GM19328 (cell line): ENCODE data around the gene CCDC12.
A peak's percentile ranks its signal among the peaks of the same experiment; 100 is the strongest.

ENCODE experiments used
- ATAC-seq: cut with Tn5 transposase; IDR thresholded peaks from one replicate; pipeline ENCODE4 v1.9.1; 2021; ENCODE audit warnings: mild to moderate bottlenecking, moderate library complexity; ENCODE audit not compliant: unreplicated experiment

Gene CCDC12

DNA sequence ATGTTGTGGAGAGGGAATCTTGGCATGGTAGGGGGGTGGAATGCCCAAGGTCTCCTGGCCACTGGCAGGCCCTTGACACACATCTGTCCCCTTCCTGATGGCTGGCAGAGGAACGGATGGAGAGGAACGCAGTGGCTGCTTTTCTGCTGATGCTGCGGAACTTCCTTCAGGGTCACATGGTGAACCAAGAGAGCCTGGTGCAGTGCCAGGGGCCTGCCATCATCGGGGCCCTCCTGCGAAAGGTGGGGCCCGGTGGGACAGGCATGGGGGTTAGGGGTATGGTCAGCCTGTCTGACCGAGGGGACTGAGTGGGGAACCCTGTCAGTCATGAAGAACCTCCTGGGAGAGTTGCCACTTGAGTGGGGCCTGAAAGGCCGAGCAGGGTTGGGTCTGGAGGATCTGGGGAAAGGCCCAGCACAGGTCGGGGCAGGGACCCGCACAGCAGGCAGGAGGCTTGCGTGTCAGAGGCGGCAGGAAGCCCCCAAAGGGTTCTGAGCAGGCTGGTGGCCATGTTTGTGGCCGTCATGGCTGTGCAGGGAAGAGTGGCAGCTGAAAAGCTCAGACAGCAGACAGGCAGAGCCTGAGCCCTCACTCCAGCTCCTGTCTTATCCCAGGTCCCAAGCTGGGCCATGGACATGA lies 21.0 kb upstream of the CCDC12 start:
- ATAC-seq = no peak

DNA sequence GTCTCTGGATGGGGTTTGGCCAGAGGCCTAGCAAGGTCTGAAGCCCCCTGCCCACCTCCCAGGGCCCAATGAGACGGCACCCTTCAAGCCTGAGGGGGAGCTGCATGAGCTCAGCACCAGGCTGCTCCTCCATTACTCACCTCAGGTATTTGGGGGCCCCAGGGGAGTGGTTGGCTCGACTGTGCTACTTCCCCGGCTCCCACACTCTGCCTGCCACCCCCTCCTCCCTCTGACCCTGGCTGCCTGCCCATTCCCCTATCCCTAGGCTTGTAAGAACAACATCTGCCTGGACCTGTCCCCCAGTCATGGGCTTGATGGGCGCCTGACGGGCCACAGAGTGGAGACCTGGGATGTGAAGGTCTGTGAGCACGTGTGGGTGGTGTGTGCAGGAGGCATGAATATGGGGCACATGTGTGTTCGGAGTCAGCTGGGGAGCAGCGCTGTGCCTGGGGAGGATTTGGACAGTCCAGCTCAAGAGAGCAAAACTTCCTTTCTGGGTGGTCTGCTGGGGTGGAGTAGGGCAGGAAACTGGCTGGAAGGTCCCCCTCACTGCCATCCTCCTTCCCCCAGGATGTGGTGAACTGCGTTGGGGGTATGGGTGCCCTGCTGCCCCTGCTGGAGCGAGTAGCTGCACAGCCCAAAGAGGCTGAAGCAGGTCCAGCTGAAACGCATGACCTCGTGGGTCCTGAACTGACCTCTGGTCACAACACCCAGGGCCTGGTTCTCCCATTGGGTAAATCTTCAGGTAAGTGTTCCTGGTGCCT lies 20.3 kb upstream of the CCDC12 start:
- no peak for ATAC-seq

DNA sequence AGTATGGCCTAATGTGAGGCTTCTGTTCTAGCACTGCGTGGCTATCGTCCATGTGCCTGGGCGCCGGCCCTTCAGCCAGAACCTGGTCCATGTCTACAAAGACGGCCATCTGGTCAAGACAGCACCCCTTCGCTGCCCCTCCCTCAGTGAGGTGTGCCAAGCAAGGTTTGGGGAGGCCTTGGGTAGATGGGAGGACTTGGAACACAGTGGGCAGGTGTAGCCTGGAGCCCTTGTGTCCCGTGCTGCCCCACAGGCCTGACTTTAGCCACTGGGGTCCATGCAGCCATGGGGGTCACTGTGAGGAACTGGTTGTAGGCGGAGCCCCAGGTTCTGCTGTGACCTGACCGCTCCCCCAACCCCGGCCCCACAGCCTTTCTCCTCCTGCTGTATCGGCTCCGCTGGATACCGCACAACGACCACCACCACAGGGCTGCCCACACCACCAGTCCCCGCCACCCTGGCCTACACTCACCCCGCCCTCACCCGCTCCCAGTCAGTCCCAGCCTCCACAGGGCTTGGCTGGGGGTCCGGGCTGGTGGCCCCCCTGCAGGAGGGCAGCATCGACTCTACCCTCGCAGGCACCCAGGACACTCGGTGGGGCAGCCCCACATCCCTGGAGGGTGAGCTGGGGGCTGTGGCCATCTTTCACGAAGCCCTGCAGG lies 19.5 kb upstream of the CCDC12 start:
- ATAC-seq = no peak

DNA sequence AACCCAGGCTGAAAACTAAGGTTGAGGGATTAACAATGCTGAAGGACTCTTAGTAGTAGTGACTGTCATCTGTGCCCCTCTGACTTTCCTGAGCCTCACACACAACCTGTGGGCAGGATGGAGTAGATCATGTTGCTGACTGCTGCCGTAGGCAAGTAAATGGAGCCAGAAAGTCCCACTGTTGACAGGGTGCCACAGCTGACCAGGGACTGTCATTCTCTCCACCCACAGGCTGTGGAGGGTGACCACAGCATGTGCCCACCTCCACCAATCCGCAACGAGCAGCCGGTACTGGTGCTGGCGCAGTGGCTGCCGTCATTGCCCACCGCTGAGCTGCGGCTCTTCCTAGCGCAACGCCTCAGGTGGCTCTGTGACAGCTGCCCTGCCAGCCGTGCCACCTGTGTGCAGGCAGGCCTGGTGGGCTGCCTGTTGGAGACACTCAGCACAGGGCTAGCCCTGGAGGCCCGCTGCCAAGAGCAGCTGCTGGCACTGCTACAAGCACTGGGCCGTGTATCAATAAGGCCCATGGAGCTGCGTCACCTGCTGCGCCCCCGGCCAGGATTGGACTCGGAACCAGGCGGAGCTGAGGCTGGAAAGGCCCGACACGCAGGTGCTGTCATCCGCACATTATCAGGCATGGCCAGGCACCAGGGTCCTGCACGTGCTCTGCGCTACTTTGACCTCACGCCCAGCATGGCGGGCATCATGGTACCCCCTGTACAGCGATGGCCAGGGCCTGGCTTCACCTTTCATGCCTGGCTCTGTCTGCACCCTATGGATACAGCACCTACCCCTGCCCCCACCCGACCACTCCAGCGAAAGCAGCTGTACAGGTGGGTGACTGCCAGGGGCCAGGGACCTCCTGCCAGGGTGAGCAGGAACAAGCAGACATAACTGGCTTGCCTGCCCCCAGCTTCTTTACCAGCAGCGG lies 18.5 kb upstream of the CCDC12 start:
- no peak for ATAC-seq

DNA sequence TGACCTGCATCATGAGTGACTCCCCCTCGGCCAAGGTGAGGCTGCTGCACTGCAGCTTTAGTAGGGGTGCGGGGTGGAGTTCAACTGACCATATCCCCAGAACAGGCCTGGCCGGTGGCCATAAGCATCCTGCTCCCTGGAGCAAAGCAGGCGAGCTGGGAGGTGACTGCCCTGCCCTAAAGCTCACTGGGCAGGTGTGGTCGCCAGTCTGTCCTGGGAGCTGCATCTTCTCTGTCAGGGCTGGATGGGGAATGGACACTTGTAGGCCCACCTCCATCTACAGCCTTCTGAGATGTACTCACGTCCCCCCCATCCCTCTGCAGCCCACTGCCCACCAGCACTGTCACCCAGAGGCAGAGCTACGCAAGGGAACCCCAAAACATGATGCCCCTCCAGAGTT lies 17.4 kb upstream of the CCDC12 start:
- no peak for ATAC-seq

DNA sequence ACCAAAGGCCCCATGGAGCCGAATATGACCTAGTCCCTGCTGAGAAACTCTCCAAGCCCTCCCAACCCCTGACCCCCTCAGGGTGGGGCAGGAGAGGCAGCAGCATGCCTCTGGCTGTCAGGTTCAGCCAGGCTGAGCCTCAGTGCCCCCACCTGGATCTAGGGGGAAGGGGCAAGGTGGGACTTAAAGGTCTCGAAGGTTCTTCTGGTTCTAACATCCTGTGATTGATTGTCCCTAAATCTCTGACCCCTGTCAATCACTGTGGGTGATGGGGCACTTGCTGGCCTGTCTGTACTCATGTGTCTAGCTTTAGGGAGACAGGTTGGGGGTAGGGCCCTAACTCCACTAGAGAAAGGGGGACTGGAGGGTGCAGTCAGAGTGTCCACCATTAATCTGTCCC lies 16.7 kb upstream of the CCDC12 start:
- no peak for ATAC-seq

DNA sequence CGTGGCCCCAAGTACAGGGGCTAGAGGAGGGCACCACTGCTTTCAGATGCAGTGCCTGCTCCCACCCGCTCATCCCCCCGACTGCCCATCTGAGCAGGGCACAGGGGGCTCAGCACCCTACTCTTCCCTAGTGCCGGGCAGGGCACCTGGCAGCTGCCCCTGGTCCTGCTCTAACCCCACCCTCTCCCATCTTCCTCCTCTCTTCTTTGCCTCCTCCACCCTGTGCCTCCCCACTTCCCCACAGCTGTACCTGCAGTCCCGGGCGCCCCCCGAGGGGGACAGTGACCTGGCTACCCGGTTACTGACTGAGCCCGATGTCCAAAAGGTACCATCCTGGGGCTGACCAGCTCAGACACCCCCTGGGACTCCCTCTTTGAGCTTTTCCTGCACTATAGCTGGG lies 15.7 kb upstream of the CCDC12 start:
- ATAC-seq = no peak

DNA sequence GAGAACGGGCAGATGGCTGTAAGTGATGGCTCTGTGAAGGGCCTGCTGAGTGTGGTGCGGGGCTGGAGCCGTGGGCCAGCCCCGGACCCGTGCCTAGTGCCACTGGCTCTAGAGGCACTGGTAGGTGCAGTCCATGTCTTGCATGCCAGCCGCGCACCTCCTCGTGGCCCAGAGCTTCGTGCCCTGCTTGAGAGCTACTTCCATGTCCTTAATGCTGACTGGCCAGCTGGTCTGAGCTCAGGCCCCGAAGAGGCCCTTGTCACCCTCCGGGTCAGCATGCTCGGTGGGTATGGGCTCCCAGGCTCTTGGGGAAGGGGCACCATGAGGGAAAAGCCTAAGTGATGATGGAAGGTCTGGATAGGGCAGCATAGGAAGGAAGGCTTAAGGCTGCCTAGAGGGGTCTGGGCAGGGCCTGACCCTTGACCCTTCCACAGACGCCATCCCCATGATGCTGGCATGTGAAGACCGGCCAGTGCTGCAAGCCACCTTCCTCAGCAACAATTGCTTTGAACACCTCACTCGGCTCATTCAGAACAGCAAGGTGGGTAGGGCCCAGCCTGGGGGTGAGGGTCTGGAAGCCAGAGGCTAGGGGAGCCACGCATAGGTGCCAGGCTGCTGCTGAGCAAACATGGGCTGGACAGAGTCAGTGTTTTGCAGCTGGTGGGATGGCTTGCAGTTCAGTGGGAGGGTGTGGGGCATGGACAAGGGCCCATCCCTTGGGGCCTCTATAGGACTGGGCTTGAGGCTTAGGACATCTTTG lies 15.0 kb upstream of the CCDC12 start:
- no peak for ATAC-seq

DNA sequence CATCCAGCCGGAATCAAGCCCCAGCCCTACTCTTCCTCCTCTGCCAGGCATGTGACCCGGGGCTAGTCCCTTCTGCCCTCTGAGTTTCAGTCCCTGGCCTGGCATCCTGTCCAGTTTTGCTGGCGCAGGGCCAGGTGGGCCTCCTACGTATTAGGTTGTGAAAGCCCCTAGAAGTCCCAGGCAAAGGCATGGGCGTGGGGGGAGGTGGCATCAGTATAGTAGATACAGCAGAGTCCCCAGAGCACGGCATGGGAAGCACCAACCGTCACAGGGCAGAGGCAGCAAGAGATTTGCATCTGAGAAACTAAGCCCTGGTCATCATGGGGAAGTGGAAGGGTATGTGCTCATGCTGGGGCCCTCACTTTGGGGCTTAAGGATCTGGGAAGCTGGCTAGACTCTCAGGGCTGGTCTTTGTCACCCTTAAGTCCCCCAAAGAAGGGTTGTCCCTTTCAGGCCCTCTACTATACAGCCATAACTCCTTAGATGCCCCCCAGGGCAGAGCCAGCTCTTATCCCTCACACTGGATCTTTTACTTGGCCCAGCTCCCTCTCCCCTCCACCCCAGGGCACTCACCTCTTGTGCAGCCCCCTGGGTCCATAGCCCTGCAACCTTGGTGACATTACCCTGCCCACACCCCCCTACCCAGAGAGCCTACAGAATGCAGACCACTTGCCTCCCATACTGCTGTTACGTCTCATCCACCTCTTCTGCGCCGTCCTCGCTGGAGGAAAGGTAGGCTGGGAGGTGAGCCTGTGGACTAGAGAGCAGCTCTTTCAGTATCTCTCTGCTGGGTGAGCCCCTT lies 14.2 kb upstream of the CCDC12 start:
- ATAC-seq = no peak

DNA sequence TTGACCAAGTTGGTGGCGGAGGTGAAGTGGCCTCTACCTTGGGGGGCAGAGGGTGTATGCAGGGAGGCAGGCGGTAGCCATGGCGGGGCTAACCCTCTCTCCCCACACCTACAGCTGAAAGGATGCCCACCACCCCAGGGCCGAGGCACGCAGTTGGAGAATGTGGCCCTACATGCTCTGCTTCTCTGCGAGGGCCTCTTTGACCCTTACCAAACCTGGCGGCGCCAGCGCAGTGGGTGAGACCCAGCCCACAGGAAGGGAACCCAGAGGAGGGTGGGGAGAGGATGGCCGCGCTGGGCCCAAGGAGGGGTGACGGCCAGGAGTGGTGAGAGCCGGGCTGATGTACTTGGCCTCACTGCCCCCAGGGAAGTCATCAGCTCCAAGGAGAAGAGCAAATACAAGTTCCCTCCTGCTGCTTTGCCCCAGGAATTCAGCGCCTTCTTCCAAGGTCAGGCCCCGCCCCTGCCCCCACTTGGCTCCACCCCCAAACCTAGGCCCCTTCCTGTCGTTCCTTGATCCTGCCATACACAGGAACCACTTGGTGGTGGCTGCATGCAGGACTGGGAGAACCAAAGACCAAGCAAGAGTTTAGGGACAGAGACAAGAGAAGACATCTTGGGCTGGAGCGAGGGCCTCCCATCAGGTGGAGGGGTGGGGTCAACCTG lies 12.7 kb upstream of the CCDC12 start:
- ATAC-seq = no peak

DNA sequence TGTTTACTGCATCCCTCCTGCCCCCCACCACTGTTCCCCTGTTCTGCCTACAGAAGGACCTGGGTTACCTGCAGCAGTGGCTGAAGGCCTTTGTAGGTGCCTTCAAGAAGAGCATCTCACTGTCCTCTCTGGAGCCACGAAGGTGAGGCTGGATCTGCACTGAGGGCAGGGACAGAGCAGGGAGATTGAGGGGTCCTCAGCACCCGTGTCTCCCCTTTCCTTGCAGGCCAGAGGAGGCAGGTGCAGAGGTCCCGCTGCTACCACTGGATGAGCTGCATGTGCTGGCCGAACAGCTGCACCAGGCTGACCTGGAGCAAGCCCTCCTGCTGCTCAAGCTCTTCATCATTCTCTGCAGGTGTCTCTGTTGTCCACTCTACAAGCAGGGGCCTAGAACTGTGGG lies 12.1 kb upstream of the CCDC12 start:
- no peak for ATAC-seq

DNA sequence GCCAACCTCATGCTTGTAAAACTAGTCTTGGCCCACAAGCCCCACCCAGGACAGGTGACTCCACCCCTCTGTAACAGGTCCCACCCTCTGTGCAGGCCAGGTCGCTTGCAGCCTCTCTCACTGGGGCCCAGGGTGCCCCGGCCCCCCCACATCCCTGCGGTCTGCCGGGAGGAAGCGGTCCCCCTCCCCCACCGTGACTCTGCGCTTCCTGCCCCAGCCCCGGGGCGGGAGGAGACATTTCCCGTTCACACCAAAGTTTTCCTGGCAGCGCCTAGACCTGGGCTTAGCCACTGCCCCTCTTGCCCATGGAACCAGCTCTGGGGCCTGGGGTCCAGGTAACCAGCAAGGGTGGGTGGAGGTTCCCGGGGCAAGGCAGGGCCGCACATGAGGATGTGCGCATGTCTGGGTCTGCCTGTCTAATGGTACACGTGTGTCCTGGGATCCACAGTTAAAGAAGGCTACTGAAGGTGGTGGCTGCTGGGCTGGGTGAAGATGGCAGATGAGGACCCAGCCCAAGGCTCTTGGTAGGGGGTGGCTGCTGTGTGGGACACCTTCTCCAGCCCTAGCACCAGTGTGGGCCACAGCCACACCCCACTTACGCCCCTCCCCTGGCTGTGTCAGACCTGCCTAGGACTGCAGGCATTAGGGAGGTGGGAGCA lies 11.3 kb upstream of the CCDC12 start:
- ATAC-seq = peak; percentile 57

DNA sequence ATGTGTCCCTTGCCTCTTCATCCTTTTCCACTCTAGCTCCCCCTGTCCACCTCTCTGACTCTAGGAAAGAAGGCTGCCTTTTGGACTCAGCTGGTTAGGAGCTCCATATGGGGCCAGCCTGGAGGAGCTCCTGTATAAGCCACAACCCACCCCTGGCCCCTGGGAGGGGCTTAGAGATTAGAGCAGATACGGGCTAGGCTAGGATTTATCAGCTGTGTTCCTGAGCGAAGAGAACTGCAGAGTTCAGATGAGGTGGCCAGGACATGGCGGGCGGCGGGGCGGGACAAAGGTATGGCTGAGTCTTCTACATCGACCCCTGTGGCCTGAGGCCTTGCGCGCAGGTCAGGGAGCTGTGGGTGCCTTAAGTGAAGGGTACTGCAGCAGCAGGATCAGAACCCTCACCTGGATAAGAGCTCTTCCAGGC lies 10.8 kb upstream of the CCDC12 start:
- ATAC-seq = peak; percentile 8

DNA sequence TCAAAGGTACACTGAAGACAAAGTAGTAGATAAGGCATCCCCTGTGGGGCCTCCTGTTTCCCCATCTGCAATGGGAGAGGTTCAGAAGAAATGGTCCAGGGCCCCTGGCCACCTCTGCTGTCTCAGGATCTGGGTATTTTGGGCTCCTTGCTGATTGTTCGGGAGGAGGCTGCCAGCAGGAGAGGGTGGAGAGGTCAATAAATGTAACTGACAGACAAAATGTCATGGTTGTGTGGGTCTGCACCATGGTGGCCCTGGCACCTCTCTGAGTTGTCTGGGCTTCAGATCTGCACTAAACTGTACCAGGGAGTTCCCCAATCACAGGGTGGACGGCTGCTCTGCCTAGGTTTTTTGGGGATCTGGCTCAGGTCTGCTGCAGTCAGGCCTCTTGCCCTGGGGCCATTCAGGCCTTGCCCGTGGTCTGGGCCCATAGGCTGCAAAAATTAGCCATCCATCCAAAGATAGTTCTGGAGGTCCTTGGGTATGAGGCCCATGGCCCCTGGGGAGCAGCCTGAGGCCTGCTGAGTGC lies 10.3 kb upstream of the CCDC12 start:
- ATAC-seq = no peak

DNA sequence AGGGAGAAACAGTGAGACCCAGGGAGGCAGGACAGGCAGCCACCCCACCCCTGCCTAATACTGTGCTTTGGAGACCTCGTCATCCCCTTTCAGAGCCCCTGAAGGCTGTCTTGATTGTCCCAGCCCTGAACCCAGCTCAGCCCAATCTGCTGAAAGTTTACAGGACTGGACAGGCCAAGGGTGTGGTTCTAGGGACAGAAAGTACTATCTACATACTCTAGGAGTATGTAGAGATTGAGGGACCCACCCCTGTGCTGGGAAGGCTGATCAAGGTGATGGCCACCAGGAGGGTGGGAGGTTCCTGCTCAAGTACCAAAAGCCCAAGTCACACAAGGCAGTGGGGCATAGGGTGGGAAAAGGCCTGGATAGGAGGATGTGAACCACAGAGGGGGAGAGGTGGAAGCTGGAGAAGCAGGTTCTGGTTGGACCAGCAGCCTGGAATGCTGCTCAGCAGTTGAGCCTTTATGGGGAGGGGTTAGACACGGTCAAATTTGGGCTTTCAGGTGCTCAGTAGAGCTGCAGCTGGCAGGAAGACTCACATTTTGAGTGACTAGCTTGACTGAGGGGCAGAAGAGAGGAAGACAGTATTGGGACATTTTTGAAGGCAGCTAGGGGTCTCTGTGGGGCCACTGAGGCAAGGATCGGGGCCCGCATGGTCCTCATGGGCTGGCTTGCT lies 9.6 kb upstream of the CCDC12 start:
- no peak for ATAC-seq

DNA sequence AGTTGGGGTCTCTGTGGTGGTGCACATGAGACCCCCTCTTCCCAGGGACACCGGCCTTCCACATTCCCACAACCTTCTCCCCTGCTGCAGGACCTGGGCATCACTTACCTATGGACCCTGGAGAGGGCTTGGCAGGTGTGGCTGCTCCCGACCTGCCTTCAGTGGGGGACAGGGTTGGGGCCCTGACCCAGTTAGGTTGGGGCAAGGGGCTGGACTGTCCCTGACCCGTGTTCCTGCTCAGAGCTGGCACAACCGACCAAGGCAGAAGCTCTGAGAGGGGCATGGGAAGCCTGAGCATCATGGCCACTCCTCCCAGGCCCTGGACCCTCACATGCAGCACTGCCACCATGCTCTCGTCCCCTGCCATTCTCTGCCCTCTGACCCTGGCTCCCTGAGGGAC lies 9.0 kb upstream of the CCDC12 start:
- ATAC-seq = no peak

DNA sequence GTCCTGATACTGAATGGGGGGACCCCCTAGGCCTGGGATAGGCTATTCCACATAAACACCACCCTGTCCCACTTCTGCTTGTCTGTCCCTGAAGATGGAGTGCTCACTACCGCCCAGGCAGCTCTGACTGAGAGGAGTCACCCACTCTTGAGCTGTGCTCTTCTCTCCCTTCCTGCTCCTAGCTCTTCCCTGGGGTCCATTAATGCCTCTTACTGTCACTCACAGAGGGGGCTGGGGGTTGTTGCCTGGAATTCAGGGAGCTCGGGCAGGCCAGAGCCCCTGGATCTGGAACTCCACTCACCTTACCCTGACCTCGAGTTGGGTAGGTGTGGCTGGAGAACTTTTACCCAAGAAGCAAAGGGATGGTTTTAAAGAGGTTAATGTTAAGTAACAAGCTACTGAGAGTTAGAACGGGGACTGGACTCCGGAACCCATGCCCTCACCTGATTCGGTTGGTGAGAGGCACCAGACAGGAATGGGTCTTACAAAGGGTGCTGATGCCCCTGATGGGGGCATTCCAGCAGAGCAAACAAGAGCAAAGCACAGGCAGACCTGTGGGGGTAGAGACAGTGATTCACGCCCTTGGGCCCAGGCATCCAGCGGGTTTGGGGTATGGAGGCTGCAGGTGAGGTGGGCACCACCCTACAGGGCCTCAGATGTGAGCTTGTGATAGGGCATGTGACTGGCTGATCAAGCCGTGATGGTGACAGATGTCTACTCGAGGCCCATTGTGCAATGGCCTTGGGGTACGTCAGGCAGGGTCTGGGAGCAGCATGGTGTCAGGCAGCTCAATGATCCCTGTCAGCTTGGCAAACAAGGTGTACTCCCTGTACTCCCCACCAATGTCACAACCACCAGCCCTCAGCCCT lies 8.3 kb upstream of the CCDC12 start:
- no peak for ATAC-seq
